ENCODE data around the gene SPTBN1.

The SPTBN1 gene

GRCh38 chr2:54556621-54557121 lies 100.5 kb downstream of the SPTBN1 start:
- Histone ChIP-seq H3K9ac (ENCODE audit: low read length) (no peak overlapping the region), H4K20me1 (ENCODE audit: insufficient read depth, low read length) (no peaks in the 10 kb centered on the region), H3K9me3 (ENCODE audit: low read length) (no peaks in the 10 kb centered on the region), H3K27ac (ENCODE audit: low read depth, low read length, poor library complexity, severe bottlenecking) (no peak overlapping the region), H3K79me2 (ENCODE audit: insufficient read depth, low read length) (peaks cover 4% of the 10 kb centered on the region; the same call in 1 of the 2 replicates), H3K36me3 (ENCODE audit: insufficient read depth, low read length) (no peaks in the 10 kb centered on the region), H3K9me2 (ENCODE audit: low read depth, low read length) (no peaks in the 10 kb centered on the region), H3K4me3 (ENCODE audit: low read depth, low read length, poor library complexity, severe bottlenecking) (no peak overlapping the region), H3F3A (ENCODE audit: insufficient read depth, low read length) (peaks cover 8% of the 10 kb centered on the region; the same call in 1 of the 2 replicates), H3K4me1 (ENCODE audit: insufficient read depth, low read length, severe bottlenecking) (peaks cover 37% of the 10 kb centered on the region), H3K4me2 (ENCODE audit: low read length) (no peak overlapping the region), H3K27me3 (ENCODE audit: insufficient read depth, low read length) (no peaks in the 10 kb centered on the region), H2AFZ (ENCODE audit: low read length) (no peak overlapping the region)
- no peak for TF ChIP-seq EZH2 (IDR thresholded peaks at IDR 0.05; ENCODE audit: borderline replicate concordance, low read length)
- TF ChIP-seq, protein P1, sequence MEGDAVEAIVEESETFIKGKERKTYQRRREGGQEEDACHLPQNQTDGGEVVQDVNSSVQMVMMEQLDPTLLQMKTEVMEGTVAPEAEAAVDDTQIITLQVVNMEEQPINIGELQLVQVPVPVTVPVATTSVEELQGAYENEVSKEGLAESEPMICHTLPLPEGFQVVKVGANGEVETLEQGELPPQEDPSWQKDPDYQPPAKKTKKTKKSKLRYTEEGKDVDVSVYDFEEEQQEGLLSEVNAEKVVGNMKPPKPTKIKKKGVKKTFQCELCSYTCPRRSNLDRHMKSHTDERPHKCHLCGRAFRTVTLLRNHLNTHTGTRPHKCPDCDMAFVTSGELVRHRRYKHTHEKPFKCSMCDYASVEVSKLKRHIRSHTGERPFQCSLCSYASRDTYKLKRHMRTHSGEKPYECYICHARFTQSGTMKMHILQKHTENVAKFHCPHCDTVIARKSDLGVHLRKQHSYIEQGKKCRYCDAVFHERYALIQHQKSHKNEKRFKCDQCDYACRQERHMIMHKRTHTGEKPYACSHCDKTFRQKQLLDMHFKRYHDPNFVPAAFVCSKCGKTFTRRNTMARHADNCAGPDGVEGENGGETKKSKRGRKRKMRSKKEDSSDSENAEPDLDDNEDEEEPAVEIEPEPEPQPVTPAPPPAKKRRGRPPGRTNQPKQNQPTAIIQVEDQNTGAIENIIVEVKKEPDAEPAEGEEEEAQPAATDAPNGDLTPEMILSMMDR (IDR thresholded peaks at IDR 0.05; ENCODE audit: low read length): no peak

- H3K4me2 ChIP-seq (ENCODE audit: low read length): peak overlapping the region; percentile 96
- H4K20me1 ChIP-seq (ENCODE audit: insufficient read depth, low read length): no peaks in the 10 kb centered on the region
- peaks cover 4% of the 10 kb centered on the region; the same call in 1 of the 2 replicates for H3K79me2 ChIP-seq (ENCODE audit: insufficient read depth, low read length)
- no peaks in the 10 kb centered on the region for H3K9me2 ChIP-seq (ENCODE audit: low read depth, low read length)
- H3K9me3 ChIP-seq (ENCODE audit: low read length): no peaks in the 10 kb centered on the region
- no peak overlapping the region for H3K27ac ChIP-seq (ENCODE audit: low read depth, low read length, poor library complexity, severe bottlenecking)
- no peak for TF ChIP-seq EZH2 (IDR thresholded peaks at IDR 0.05; ENCODE audit: borderline replicate concordance, low read length)
- TF ChIP-seq, protein P1 (IDR thresholded peaks at IDR 0.05; ENCODE audit: low read length): no peak
- peak overlapping the region; percentile 95 for H3K4me3 ChIP-seq (ENCODE audit: low read depth, low read length, poor library complexity, severe bottlenecking)
- peak overlapping the region; percentile 82; the same call in 1 of the 2 replicates for H3K9ac ChIP-seq (ENCODE audit: low read length)
- no peaks in the 10 kb centered on the region for H3K27me3 ChIP-seq (ENCODE audit: insufficient read depth, low read length)
- H3K4me1 ChIP-seq (ENCODE audit: insufficient read depth, low read length, severe bottlenecking): peaks cover 41% of the 10 kb centered on the region
- H3K36me3 ChIP-seq (ENCODE audit: insufficient read depth, low read length): no peaks in the 10 kb centered on the region
- peaks cover 8% of the 10 kb centered on the region; the same call in 1 of the 2 replicates for H3F3A ChIP-seq (ENCODE audit: insufficient read depth, low read length)
- no peak overlapping the region for H2AFZ ChIP-seq (ENCODE audit: low read length)
Observed at GRCh38 chr2:54557211-54557600, 101.1 kb downstream of the SPTBN1 start.

GRCh38 chr2:54557601-54558187 lies 101.6 kb downstream of the SPTBN1 start:
- Histone ChIP-seq H3K9me2 (ENCODE audit: low read depth, low read length) (no peaks in the 10 kb centered on the region), H2AFZ (ENCODE audit: low read length) (no peak overlapping the region), H3K9me3 (ENCODE audit: low read length) (no peaks in the 10 kb centered on the region), H3K4me1 (ENCODE audit: insufficient read depth, low read length, severe bottlenecking) (peaks cover 42% of the 10 kb centered on the region), H3K27me3 (ENCODE audit: insufficient read depth, low read length) (no peaks in the 10 kb centered on the region), H3K9ac (ENCODE audit: low read length) (peak overlapping the region; percentile 82), H3K4me3 (ENCODE audit: low read depth, low read length, poor library complexity, severe bottlenecking) (peak overlapping the region; percentile 95), H3F3A (ENCODE audit: insufficient read depth, low read length) (peaks cover 8% of the 10 kb centered on the region; the same call in 1 of the 2 replicates), H3K4me2 (ENCODE audit: low read length) (peak overlapping the region; percentile 96), H3K79me2 (ENCODE audit: insufficient read depth, low read length) (peaks cover 4% of the 10 kb centered on the region; the same call in 1 of the 2 replicates), H3K27ac (ENCODE audit: low read depth, low read length, poor library complexity, severe bottlenecking) (peak overlapping the region; percentile 28), H3K36me3 (ENCODE audit: insufficient read depth, low read length) (no peaks in the 10 kb centered on the region), H4K20me1 (ENCODE audit: insufficient read depth, low read length) (no peaks in the 10 kb centered on the region)
- TF ChIP-seq, protein P1 (IDR thresholded peaks at IDR 0.05; ENCODE audit: low read length): peak; percentile 35
- TF ChIP-seq EZH2 (IDR thresholded peaks at IDR 0.05; ENCODE audit: borderline replicate concordance, low read length): no peak

Measured in OCI-LY1 (cell line).